ENCODE data around the gene FAM193B. TPM values are rescaled to one million over a fixed set of nuclear protein-coding genes. Genes with fewer than 3 reads are reported as not detected.

The FAM193B gene
- total RNA-seq, 3 donors from 2014 or later (not counting 1 experiment from before 2014, with no cell fraction given) = 203 to 235 (median 216) TPM

DNA sequence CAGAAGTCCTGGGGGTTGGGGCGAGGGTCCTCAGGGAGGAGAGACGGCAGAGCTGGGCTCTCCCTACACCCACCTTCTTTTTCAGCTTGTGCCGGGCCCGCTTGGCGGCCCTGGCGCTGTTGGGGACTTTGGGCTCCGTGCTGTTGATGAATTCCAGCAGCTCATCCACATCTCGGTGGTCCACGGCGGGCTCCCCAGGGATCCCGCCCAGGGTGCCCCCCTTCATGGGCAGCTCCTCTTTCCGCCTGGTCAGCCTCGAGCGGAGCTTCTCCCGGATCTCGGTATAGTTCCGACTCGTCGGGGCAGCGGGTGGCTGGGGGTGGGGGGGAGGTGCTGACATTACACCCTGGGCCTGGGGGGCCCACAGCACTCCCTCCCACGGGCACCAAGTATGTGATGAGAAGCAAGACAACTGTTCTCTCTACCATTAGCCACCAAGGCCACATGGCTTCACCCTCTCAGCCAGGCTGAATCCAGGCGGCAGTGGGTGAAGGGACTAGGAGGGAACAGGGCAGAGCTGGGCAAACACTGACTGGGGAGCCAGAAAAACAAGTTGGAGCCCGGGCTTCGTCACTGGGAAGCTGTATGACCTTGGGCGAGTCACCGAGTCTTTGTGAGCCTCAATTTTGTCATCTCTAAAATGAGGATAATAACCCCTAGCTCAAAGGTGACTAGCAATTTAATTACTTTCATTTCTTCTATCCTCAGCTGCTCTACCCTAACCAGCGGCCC is 23.0 kb downstream of the FAM193B start:
- Mint-ChIP-seq H3K27me3 (ENCODE audit: low read depth in 2 of 2) (no peaks in the 10 kb centered on the region), H3K4me3 (no peak overlapping the region), H3K36me3 (no peaks in the 10 kb centered on the region), H3K9me3 (no peaks in the 10 kb centered on the region), H3K4me1 (peaks cover 5 to 9% of the 10 kb centered on the region in 2 donors), H3K27ac (no peak overlapping the region)
- TF ChIP-seq, protein P1, sequence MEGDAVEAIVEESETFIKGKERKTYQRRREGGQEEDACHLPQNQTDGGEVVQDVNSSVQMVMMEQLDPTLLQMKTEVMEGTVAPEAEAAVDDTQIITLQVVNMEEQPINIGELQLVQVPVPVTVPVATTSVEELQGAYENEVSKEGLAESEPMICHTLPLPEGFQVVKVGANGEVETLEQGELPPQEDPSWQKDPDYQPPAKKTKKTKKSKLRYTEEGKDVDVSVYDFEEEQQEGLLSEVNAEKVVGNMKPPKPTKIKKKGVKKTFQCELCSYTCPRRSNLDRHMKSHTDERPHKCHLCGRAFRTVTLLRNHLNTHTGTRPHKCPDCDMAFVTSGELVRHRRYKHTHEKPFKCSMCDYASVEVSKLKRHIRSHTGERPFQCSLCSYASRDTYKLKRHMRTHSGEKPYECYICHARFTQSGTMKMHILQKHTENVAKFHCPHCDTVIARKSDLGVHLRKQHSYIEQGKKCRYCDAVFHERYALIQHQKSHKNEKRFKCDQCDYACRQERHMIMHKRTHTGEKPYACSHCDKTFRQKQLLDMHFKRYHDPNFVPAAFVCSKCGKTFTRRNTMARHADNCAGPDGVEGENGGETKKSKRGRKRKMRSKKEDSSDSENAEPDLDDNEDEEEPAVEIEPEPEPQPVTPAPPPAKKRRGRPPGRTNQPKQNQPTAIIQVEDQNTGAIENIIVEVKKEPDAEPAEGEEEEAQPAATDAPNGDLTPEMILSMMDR (IDR thresholded peaks at IDR 0.05) = no peak
- DNase-seq (no peak), ATAC-seq (no peak)
- Histone ChIP-seq H3K27me3 (ENCODE audit: control insufficient read depth, insufficient read depth, low read length) (no peaks in the 10 kb centered on the region), H3K4me1 (ENCODE audit: control insufficient read depth, insufficient read depth, low read length) (no peaks in the 10 kb centered on the region), H3K36me3 (ENCODE audit: control insufficient read depth, insufficient read depth, low read length) (peaks cover 55% of the 10 kb centered on the region), H3K27ac (ENCODE audit: low read length) (no peak overlapping the region), H3K9me3 (ENCODE audit: control insufficient read depth, insufficient read depth, low read length) (no peaks in the 10 kb centered on the region), H3K4me3 (ENCODE audit: low read length) (no peak overlapping the region)
- WGBS (ENCODE audit: insufficient coverage) = 97% methylated on average over 26 of the region's 27 CpGs
- intact Hi-C loops (cut with micrococcal nuclease) = no loop called here

DNA sequence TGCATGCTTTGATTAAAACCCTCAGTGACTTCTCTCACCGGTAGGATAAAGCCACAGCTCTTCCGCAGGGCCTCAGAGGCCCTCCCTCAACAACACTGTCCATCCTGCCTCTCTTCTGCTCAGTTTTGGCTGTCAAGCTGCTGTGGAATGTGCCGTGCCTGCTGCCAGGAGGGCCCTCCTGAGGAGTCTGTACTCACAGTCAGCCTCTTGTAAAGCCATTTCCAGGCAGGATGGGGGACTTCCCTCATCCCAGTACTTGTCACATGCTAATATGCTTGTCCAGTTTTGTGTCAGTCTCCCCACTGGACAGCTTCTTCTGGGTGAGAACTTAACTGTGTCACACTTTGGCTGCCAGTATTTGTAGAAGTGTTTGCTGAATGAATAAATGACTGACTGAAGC is 23.7 kb downstream of the FAM193B start:
- Histone ChIP-seq H3K27ac (ENCODE audit: low read length) (no peak overlapping the region), H3K9me3 (ENCODE audit: control insufficient read depth, insufficient read depth, low read length) (no peaks in the 10 kb centered on the region), H3K4me3 (ENCODE audit: low read length) (no peak overlapping the region), H3K4me1 (ENCODE audit: control insufficient read depth, insufficient read depth, low read length) (no peaks in the 10 kb centered on the region), H3K36me3 (ENCODE audit: control insufficient read depth, insufficient read depth, low read length) (peaks cover 55% of the 10 kb centered on the region), H3K27me3 (ENCODE audit: control insufficient read depth, insufficient read depth, low read length) (no peaks in the 10 kb centered on the region)
- DNase-seq (no peak), ATAC-seq (no peak)
- H3K27me3 Mint-ChIP-seq (ENCODE audit: low read depth in 2 of 2) = no peaks in the 10 kb centered on the region
- H3K4me3 Mint-ChIP-seq = no peak overlapping the region
- TF ChIP-seq, protein P1 (IDR thresholded peaks at IDR 0.05) = no peak
- no peak overlapping the region for H3K27ac Mint-ChIP-seq
- H3K9me3 Mint-ChIP-seq = no peaks in the 10 kb centered on the region
- peaks cover 5 to 9% of the 10 kb centered on the region in 2 donors for H3K4me1 Mint-ChIP-seq
- WGBS (ENCODE audit: insufficient coverage) = 95% methylated on average over 3 of the region's 3 CpGs
- H3K36me3 Mint-ChIP-seq = no peaks in the 10 kb centered on the region
- intact Hi-C loops (cut with micrococcal nuclease) = no loop called here

DNA sequence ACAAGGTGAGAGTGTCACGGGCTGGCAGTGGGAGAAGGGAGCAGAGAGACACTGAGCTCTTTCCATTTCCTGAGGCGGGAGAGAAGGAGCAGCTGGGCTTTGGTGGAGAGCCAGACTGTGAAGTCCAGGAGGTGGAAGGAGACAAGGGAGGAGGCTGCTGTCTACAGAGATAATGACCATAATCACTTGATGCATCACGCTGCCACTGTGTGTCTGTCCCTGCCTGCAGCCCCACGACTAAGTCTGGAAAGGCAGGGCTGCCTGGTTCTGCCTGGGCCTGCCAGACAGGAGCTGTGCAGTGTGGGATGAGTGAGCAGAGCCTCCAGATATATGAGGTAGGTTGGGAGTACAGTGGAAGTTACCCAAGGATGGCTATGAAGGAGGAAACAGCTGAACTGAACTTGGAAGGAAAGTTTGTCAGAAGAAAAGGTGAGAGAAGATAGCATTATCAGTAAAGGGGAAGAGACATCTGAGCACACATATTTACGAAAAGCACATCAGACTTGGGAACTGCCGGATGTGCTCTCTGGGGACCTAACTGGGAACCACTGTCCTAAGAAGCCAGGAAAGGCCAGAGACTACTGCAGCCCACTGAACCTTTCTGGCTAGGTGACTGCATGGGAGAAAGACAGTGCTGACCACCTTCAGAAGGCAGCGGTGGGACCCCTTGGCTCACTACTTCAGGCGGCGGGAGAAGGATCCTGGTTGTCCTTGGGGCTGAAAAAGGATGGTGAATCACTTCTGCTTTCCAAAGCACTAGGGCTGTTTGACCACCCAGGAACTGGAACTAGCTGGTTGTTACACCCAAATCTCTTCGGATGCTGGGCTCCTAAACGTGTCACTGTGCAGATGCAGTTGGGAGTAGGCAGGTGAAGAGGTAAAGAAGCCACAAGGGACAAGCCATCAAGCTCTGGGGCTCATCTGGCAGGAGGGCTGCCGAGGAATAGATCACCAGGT is 24.8 kb downstream of the FAM193B start:
- Mint-ChIP-seq H3K4me3 (no peak overlapping the region), H3K9me3 (no peaks in the 10 kb centered on the region), H3K27ac (no peak overlapping the region)

More for the DNA sequence above, 24.8 kb downstream of the FAM193B start:
- no peaks in the 10 kb centered on the region for H3K27me3 Mint-ChIP-seq (ENCODE audit: low read depth in 2 of 2)
- no peaks in the 10 kb centered on the region for H3K36me3 Mint-ChIP-seq
- Histone ChIP-seq H3K4me3 (ENCODE audit: low read length) (no peak overlapping the region), H3K9me3 (ENCODE audit: control insufficient read depth, insufficient read depth, low read length) (no peaks in the 10 kb centered on the region), H3K36me3 (ENCODE audit: control insufficient read depth, insufficient read depth, low read length) (peaks cover 57% of the 10 kb centered on the region), H3K4me1 (ENCODE audit: control insufficient read depth, insufficient read depth, low read length) (no peaks in the 10 kb centered on the region), H3K27me3 (ENCODE audit: control insufficient read depth, insufficient read depth, low read length) (no peaks in the 10 kb centered on the region), H3K27ac (ENCODE audit: low read length) (no peak overlapping the region)
- TF ChIP-seq, protein P1 (IDR thresholded peaks at IDR 0.05) = no peak
- ATAC-seq (no peak), DNase-seq (no peak)
- peaks cover 5 to 9% of the 10 kb centered on the region in 2 donors for H3K4me1 Mint-ChIP-seq
- WGBS (ENCODE audit: insufficient coverage) = 95% methylated on average over 12 of the region's 12 CpGs
- intact Hi-C loops (cut with micrococcal nuclease) = no loop called here

Data from natural killer cell (primary cell).